Dendritic cell treated with granulocyte-macrophage colony-stimulating factor and Interleukin-4, amounts not matched to agents 40 ng/mL and 50 ng/mL, for 4 days (primary cell): ENCODE results near the gene NTF3.

Experiments used
- H3K27ac Mint-ChIP-seq: one replicate; pipeline ENCODE4 v1.8.0; 2022; ENCODE audit warnings: mild to moderate bottlenecking, mixed read lengths
- H3K27me3 Mint-ChIP-seq: one replicate; pipeline ENCODE4 v1.8.0; 2022; ENCODE audit warnings: mild to moderate bottlenecking, mixed read lengths
- H3K36me3 Mint-ChIP-seq: one replicate; pipeline ENCODE4 v1.8.0; 2022; ENCODE audit warnings: low read depth, mixed read lengths
- H3K4me1 Mint-ChIP-seq: one replicate; pipeline ENCODE4 v1.8.0; 2022; ENCODE audit warnings: low read depth, mixed read lengths
- H3K4me3 Mint-ChIP-seq: one replicate; pipeline ENCODE4 v1.8.0; 2022; ENCODE audit warnings: mild to moderate bottlenecking, moderate library complexity, mixed read lengths
- H3K9me3 Mint-ChIP-seq: one replicate; pipeline ENCODE4 v1.8.0; 2022; ENCODE audit warnings: mixed read lengths
- intact Hi-C: fragments of 100-400 bp; cut with micrococcal nuclease; formaldehyde crosslinking; loops from one replicate; pipeline ENCODE4 v1.15.0; 2022

Gene NTF3

GRCh38 chr12:5439371-5439771, 7.5 kb downstream of the NTF3 start:
- H3K4me3 Mint-ChIP-seq = no peak overlapping the region
- H3K36me3 Mint-ChIP-seq = no peaks in the 10 kb centered on the region
- intact Hi-C loops = no loop called here
- H3K27me3 Mint-ChIP-seq = peaks cover 30% of the 10 kb centered on the region
- H3K9me3 Mint-ChIP-seq = no peaks in the 10 kb centered on the region
- no peak overlapping the region for H3K27ac Mint-ChIP-seq
- H3K4me1 Mint-ChIP-seq = peaks cover 18% of the 10 kb centered on the region

GRCh38 chr12:5439788-5440300, 7.9 kb downstream of the NTF3 start:
- Mint-ChIP-seq H3K27me3 (peaks cover 35% of the 10 kb centered on the region), H3K36me3 (no peaks in the 10 kb centered on the region), H3K27ac (no peak overlapping the region), H3K4me1 (peaks cover 18% of the 10 kb centered on the region), H3K4me3 (no peak overlapping the region), H3K9me3 (no peaks in the 10 kb centered on the region)
- intact Hi-C loops = loop anchor here (5.0 to 10.0 kb wide), 3 partner anchors 235 to 418 kb away; no protein-coding TSS in a partner anchor

- peaks cover 18% of the 10 kb centered on the region for H3K4me1 Mint-ChIP-seq
- H3K9me3 Mint-ChIP-seq = no peaks in the 10 kb centered on the region
- H3K4me3 Mint-ChIP-seq = no peak overlapping the region
- H3K27ac Mint-ChIP-seq = no peak overlapping the region
- peaks cover 42% of the 10 kb centered on the region for H3K27me3 Mint-ChIP-seq
- intact Hi-C loops = loop anchor here (5.0 to 10.0 kb wide), 3 partner anchors 236 to 419 kb away; no protein-coding TSS in a partner anchor
- no peaks in the 10 kb centered on the region for H3K36me3 Mint-ChIP-seq
Observed at GRCh38 chr12:5440978-5441377, 9.1 kb downstream of the NTF3 start.

- Mint-ChIP-seq H3K36me3 (no peaks in the 10 kb centered on the region), H3K4me3 (no peak overlapping the region), H3K27ac (no peak overlapping the region), H3K27me3 (peaks cover 43% of the 10 kb centered on the region), H3K9me3 (no peaks in the 10 kb centered on the region), H3K4me1 (peaks cover 19% of the 10 kb centered on the region)
- intact Hi-C loops = loop anchor here (5.0 to 10.0 kb wide), 3 partner anchors 237 to 419 kb away; no protein-coding TSS in a partner anchor
Observed at GRCh38 chr12:5441497-5442236, 9.8 kb downstream of the NTF3 start.

GRCh38 chr12:5442251-5443006, 10.5 kb downstream of the NTF3 start:
- no peak overlapping the region for H3K27ac Mint-ChIP-seq
- H3K9me3 Mint-ChIP-seq = no peaks in the 10 kb centered on the region
- intact Hi-C loops = loop anchor here (5.0 to 10.0 kb wide), 3 partner anchors 238 to 420 kb away; no protein-coding TSS in a partner anchor
- no peaks in the 10 kb centered on the region for H3K36me3 Mint-ChIP-seq
- H3K27me3 Mint-ChIP-seq = peaks cover 43% of the 10 kb centered on the region
- H3K4me1 Mint-ChIP-seq = peaks cover 25% of the 10 kb centered on the region
- no peak overlapping the region for H3K4me3 Mint-ChIP-seq

GRCh38 chr12:5444520-5444919, 12.6 kb downstream of the NTF3 start:
- Mint-ChIP-seq H3K27me3 (peaks cover 59% of the 10 kb centered on the region), H3K27ac (no peak overlapping the region), H3K9me3 (no peaks in the 10 kb centered on the region), H3K4me1 (peaks cover 33% of the 10 kb centered on the region), H3K36me3 (no peaks in the 10 kb centered on the region), H3K4me3 (no peak overlapping the region)
- intact Hi-C loops = loop anchor here (5.0 to 10.0 kb wide), 3 partner anchors 240 to 422 kb away; no protein-coding TSS in a partner anchor

GRCh38 chr12:5447320-5447719, 15.4 kb downstream of the NTF3 start:
- Mint-ChIP-seq H3K9me3 (no peaks in the 10 kb centered on the region), H3K27ac (no peak overlapping the region), H3K4me3 (no peak overlapping the region), H3K27me3 (peaks cover 55% of the 10 kb centered on the region), H3K36me3 (no peaks in the 10 kb centered on the region), H3K4me1 (peaks cover 15% of the 10 kb centered on the region)
- intact Hi-C loops = loop anchor here (10.0 kb wide), 1 partner anchor 243 kb away; no protein-coding TSS in a partner anchor

- Mint-ChIP-seq H3K9me3 (no peaks in the 10 kb centered on the region), H3K27ac (no peak overlapping the region), H3K4me3 (no peak overlapping the region), H3K27me3 (peaks cover 29% of the 10 kb centered on the region), H3K4me1 (peaks cover 15% of the 10 kb centered on the region), H3K36me3 (no peaks in the 10 kb centered on the region)
- intact Hi-C loops = no loop called here
Observed at GRCh38 chr12:5451251-5451650, 19.3 kb downstream of the NTF3 start.

- intact Hi-C loops = no loop called here
- Mint-ChIP-seq H3K27ac (no peak overlapping the region), H3K4me3 (no peak overlapping the region), H3K27me3 (peaks cover 32% of the 10 kb centered on the region), H3K36me3 (no peaks in the 10 kb centered on the region), H3K4me1 (peaks cover 19% of the 10 kb centered on the region), H3K9me3 (no peaks in the 10 kb centered on the region)
Observed at GRCh38 chr12:5452569-5452968, 20.7 kb downstream of the NTF3 start.

GRCh38 chr12:5453466-5453865, 21.6 kb downstream of the NTF3 start:
- H3K27me3 Mint-ChIP-seq = peaks cover 32% of the 10 kb centered on the region
- intact Hi-C loops = no loop called here
- no peaks in the 10 kb centered on the region for H3K9me3 Mint-ChIP-seq
- H3K4me1 Mint-ChIP-seq = peaks cover 21% of the 10 kb centered on the region
- no peak overlapping the region for H3K4me3 Mint-ChIP-seq
- no peaks in the 10 kb centered on the region for H3K36me3 Mint-ChIP-seq
- no peak overlapping the region for H3K27ac Mint-ChIP-seq

GRCh38 chr12:5455045-5455444, 23.1 kb downstream of the NTF3 start:
- no peaks in the 10 kb centered on the region for H3K36me3 Mint-ChIP-seq
- H3K27ac Mint-ChIP-seq = no peak overlapping the region
- no peaks in the 10 kb centered on the region for H3K9me3 Mint-ChIP-seq
- intact Hi-C loops = no loop called here
- peaks cover 21% of the 10 kb centered on the region for H3K27me3 Mint-ChIP-seq
- H3K4me1 Mint-ChIP-seq = peaks cover 21% of the 10 kb centered on the region
- no peak overlapping the region for H3K4me3 Mint-ChIP-seq

GRCh38 chr12:5456030-5456429, 24.1 kb downstream of the NTF3 start:
- Mint-ChIP-seq H3K4me3 (no peak overlapping the region), H3K27me3 (peaks cover 18% of the 10 kb centered on the region), H3K9me3 (no peaks in the 10 kb centered on the region), H3K27ac (no peak overlapping the region), H3K36me3 (no peaks in the 10 kb centered on the region), H3K4me1 (peaks cover 21% of the 10 kb centered on the region)
- intact Hi-C loops = no loop called here

- peaks cover 21% of the 10 kb centered on the region for H3K4me1 Mint-ChIP-seq
- no peak overlapping the region for H3K4me3 Mint-ChIP-seq
- peak overlapping the region; percentile 27 for H3K27ac Mint-ChIP-seq
- H3K36me3 Mint-ChIP-seq = no peaks in the 10 kb centered on the region
- H3K9me3 Mint-ChIP-seq = no peaks in the 10 kb centered on the region
- intact Hi-C loops = no loop called here
- H3K27me3 Mint-ChIP-seq = peaks cover 18% of the 10 kb centered on the region
Observed at GRCh38 chr12:5456906-5457305, 25.0 kb downstream of the NTF3 start.
